HepG2 (cell line): Measurements from ENCODE around the gene BMP6. TPM values are rescaled to one million over a fixed set of nuclear protein-coding genes. Genes with fewer than 3 reads are reported as not detected.
A peak's percentile ranks its signal among the peaks of the same experiment; 100 is the strongest.

Experiments
- CBFB ChIP-seq: sonication (generic); formaldehyde crosslinking; IDR thresholded peaks from 2 replicates; pipeline ENCODE4 v1.4.0; 2020; ENCODE audit warnings: missing genetic modification reagents
- HDAC2 ChIP-seq: sonication (generic); formaldehyde crosslinking; IDR thresholded peaks from 2 replicates; pipeline ENCODE4 v1.4.0; 2020; ENCODE audit warnings: missing genetic modification reagents
- HNRNPUL1 ChIP-seq: fragments of 200-400 bp; formaldehyde crosslinking; IDR thresholded peaks from 2 replicates; pipeline ENCODE4 v1.6.1; 2017; ENCODE audit warnings: low read depth, mild to moderate bottlenecking, low read length, moderate library complexity
- NFATC3 ChIP-seq: sonication (generic); formaldehyde crosslinking; IDR thresholded peaks from 2 replicates; pipeline ENCODE4 v1.5.1; 2020; ENCODE audit warnings: mild to moderate bottlenecking, missing genetic modification reagents
- NFIB ChIP-seq: sonication (generic); formaldehyde crosslinking; IDR thresholded peaks from 2 replicates; pipeline ENCODE4 v1.9.0; 2021; ENCODE audit warnings: missing genetic modification reagents, mild to moderate bottlenecking, borderline replicate concordance
- POGK ChIP-seq: sonication (generic); formaldehyde crosslinking; conservative IDR thresholded peaks from 2 replicates; pipeline ENCODE4 v1.8.0; 2022; ENCODE audit warnings: mild to moderate bottlenecking, moderate library complexity, missing genetic modification reagents
- SRSF4 ChIP-seq: fragments of 200-400 bp; formaldehyde crosslinking; IDR thresholded peaks from one replicate; pipeline ENCODE4 v1.6.1; 2018; ENCODE audit warnings: mild to moderate bottlenecking, low read depth, low read length, moderate library complexity; ENCODE audit not compliant: poor library complexity, severe bottlenecking
- TAF1 ChIP-seq: sonication (generic); formaldehyde crosslinking; IDR thresholded peaks from 2 replicates; pipeline ENCODE4 v1.4.0; 2020; ENCODE audit warnings: missing genetic modification reagents
- TBX3 ChIP-seq: fragments of 450-650 bp; IDR thresholded peaks from 2 replicates; pipeline ENCODE4 v1.6.1; 2017; ENCODE audit warnings: antibody characterized with exemption, mild to moderate bottlenecking, inconsistent platforms, borderline replicate concordance
- TCF12 ChIP-seq, 2 experiments: fragments of 450-650 bp in 1 of 2; sonication (generic) in 1 of 2; formaldehyde crosslinking in 1 of 2; IDR thresholded peaks; 2 replicates each; pipeline versions ENCODE4 v1.6.1 to v1.8.0; 2017 to 2022; ENCODE audit warnings: antibody characterized with exemption in 1 of 2, mild to moderate bottlenecking in 1 of 2, missing genetic modification reagents in 1 of 2, moderate library complexity in 1 of 2
- ZBTB20 ChIP-seq: sonication (generic); formaldehyde crosslinking; IDR thresholded peaks from 2 replicates; pipeline ENCODE4 v1.8.1; 2023; ENCODE audit warnings: missing genetic modification reagents, low read depth, mild to moderate bottlenecking, borderline replicate concordance
- ZBTB25 ChIP-seq: IDR thresholded peaks from 2 replicates; pipeline ENCODE4 v1.6.1; 2018; ENCODE audit warnings: missing genetic modification reagents
- ZFP37 ChIP-seq: sonication (generic); formaldehyde crosslinking; IDR thresholded peaks from 2 replicates; pipeline ENCODE4 v1.4.0; 2020; ENCODE audit warnings: missing genetic modification reagents, borderline replicate concordance
- ZFYVE20 ChIP-seq: sonication (generic); formaldehyde crosslinking; IDR thresholded peaks from 2 replicates; pipeline ENCODE4 v1.8.0; 2023; ENCODE audit warnings: low read depth, mild to moderate bottlenecking, moderate library complexity, missing genetic modification reagents, borderline replicate concordance
- ZMAT5 ChIP-seq: sonication (generic); formaldehyde crosslinking; IDR thresholded peaks from 2 replicates; pipeline ENCODE4 v1.5.0; 2020; ENCODE audit warnings: mild to moderate bottlenecking, low read depth, missing genetic modification reagents, borderline replicate concordance
- ZNF138 ChIP-seq: sonication (generic); formaldehyde crosslinking; IDR thresholded peaks from 2 replicates; pipeline ENCODE4 v1.5.0; 2020; ENCODE audit warnings: mild to moderate bottlenecking, low read depth, missing genetic modification reagents
- ZNF251 ChIP-seq: sonication (generic); formaldehyde crosslinking; IDR thresholded peaks from 2 replicates; pipeline ENCODE4 v1.9.0; 2021; ENCODE audit warnings: mild to moderate bottlenecking, missing genetic modification reagents
- ZNF317 ChIP-seq: sonication (generic); formaldehyde crosslinking; IDR thresholded peaks from 2 replicates; pipeline ENCODE4 v1.5.0; 2020; ENCODE audit warnings: mild to moderate bottlenecking, missing genetic modification reagents
- ZNF446 ChIP-seq: sonication (generic); formaldehyde crosslinking; IDR thresholded peaks from 2 replicates; pipeline ENCODE4 v1.5.0; 2020; ENCODE audit warnings: mild to moderate bottlenecking, missing genetic modification reagents
- ZNF460 ChIP-seq: sonication (generic); formaldehyde crosslinking; IDR thresholded peaks from 2 replicates; pipeline ENCODE4 v1.5.1; 2020; ENCODE audit warnings: missing genetic modification reagents, mild to moderate bottlenecking, borderline replicate concordance
- ZNF775 ChIP-seq: sonication (generic); formaldehyde crosslinking; IDR thresholded peaks from 2 replicates; pipeline ENCODE4 v1.4.0; 2020; ENCODE audit warnings: missing genetic modification reagents, mild to moderate bottlenecking, moderate library complexity, borderline replicate concordance
- ZNF776 ChIP-seq: sonication (generic); formaldehyde crosslinking; IDR thresholded peaks from 2 replicates; pipeline ENCODE4 v1.4.0; 2020; ENCODE audit warnings: mild to moderate bottlenecking, missing genetic modification reagents
- polyA plus RNA-seq, 8 experiments: library from polyadenylated mRNA; depleted of rRNA in 3 of 8; stranded (reverse) in 7 of 8; unstranded in 1 of 8; fragments of >200 nt; fragmentation: Illumina TruSeq in 4 of 8; extraction: Trizol in 4 of 8; gene quantifications; 2 replicates each; pipeline versions ENCODE4 v1.2.1 to v1.2.3, GENCODE V29; 2011 to 2016; ENCODE audit warnings: low read depth in 4 of 8, missing spikeins in 1 of 8, mixed read lengths in 1 of 8; ENCODE audit not compliant: insufficient read depth in 1 of 8
- total RNA-seq, 5 experiments: library from RNA; depleted of rRNA; stranded (reverse); fragments of >200 nt; fragmentation: Illumina TruSeq; extraction: Trizol; gene quantifications; 2 replicates each; pipeline ENCODE4 v1.2.3, GENCODE V29; 2016; ENCODE audit warnings: low read depth in 1 of 5
- TF ChIP-seq, protein P1 (sequence below): sonication (generic); formaldehyde crosslinking; IDR thresholded peaks from 2 replicates; pipeline ENCODE4 v1.4.0; 2020; ENCODE audit warnings: low read depth, mild to moderate bottlenecking, missing genetic modification reagents

The BMP6 gene
- total and polyA plus RNA-seq, 2 of the 13 experiments (the other 11 are each of a cell fraction or from before 2014, with no cell fraction given) = 0.09 to 0.18 TPM

GRCh38 chr6:7909323-7910276 is 183.7 kb downstream of the BMP6 start (continued):
- TF ChIP-seq POGK (CRISPR knock-in tag) (peak; percentile 93), SRSF4 (no peak), ZFP37 (CRISPR knock-in tag) (no peak; the same call in 1 of the 2 replicates), ZNF317 (CRISPR knock-in tag) (0 out of 2 replicates have a peak, but pooled peaks have one; percentile 33), TAF1 (CRISPR knock-in tag) (peak; percentile 73), HNRNPUL1 (no peak), ZNF446 (CRISPR knock-in tag) (peak; percentile 71; the same call in 1 of the 2 replicates), ZMAT5 (no peak), NFIB (CRISPR knock-in tag) (no peak), NFATC3 (CRISPR knock-in tag) (peak; percentile 72; the same call in 1 of the 2 replicates), ZNF776 (no peak), ZFYVE20 (CRISPR knock-in tag) (0 out of 2 replicates have a peak, but pooled peaks have one; percentile 72), ZNF251 (0 out of 2 replicates have a peak, but pooled peaks have one; percentile 75), ZNF138 (no peak; the same call in none of the 2 replicates), TBX3 (no peak; the same call in 1 of the 2 replicates), ZNF775 (no peak; the same call in 1 of the 2 replicates), HDAC2 (CRISPR knock-in tag) (peak; percentile 79), TCF12 (IDR thresholded peaks at IDR 0.05) (no peak), TCF12 (CRISPR knock-in tag; IDR thresholded peaks at IDR 0.05) (no peak; the same call in 1 of the 2 replicates), ZBTB25 (CRISPR knock-in tag) (peak; percentile 85), CBFB (peak; percentile 82; the same call in 1 of the 2 replicates), ZNF460 (CRISPR knock-in tag) (no peak), ZBTB20 (CRISPR knock-in tag) (no peak; the same call in 1 of the 2 replicates)
- TF ChIP-seq, protein P1, sequence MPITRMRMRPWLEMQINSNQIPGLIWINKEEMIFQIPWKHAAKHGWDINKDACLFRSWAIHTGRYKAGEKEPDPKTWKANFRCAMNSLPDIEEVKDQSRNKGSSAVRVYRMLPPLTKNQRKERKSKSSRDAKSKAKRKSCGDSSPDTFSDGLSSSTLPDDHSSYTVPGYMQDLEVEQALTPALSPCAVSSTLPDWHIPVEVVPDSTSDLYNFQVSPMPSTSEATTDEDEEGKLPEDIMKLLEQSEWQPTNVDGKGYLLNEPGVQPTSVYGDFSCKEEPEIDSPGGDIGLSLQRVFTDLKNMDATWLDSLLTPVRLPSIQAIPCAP (CRISPR knock-in tag) = 0 out of 2 replicates have a peak, but pooled peaks have one; percentile 78
